ENCODE measurements around the gene EFTUD2. TPM values are rescaled to one million over a fixed set of nuclear protein-coding genes. Genes with fewer than 3 reads are reported as not detected.
A peak's percentile ranks its signal among the peaks of the same experiment; 100 is the strongest.

The EFTUD2 gene
- polyA plus RNA-seq, 1 experiment = 121 TPM

- DNase-seq (ENCODE audit: low read depth) = no peak
- ChIA-PET POLR2A (no interaction called here), CTCF (interaction anchor here (0.8 to 5.8 kb wide), 8 partner anchors 8 to 303 kb away, joined by 3 to 34 read pairs (median 4); partner anchors contain the start of gene ACBD4)
- no peaks in the 10 kb centered on the region for H3K27me3 ChIP-seq (ENCODE audit: control insufficient read depth, insufficient read depth, low read length)
- no peaks in the 10 kb centered on the region for H3K36me3 ChIP-seq (ENCODE audit: control insufficient read depth, insufficient read depth, low read length)
- H3K4me3 ChIP-seq (ENCODE audit: low read depth, low read length) = no peak overlapping the region
- TF ChIP-seq, protein P1, sequence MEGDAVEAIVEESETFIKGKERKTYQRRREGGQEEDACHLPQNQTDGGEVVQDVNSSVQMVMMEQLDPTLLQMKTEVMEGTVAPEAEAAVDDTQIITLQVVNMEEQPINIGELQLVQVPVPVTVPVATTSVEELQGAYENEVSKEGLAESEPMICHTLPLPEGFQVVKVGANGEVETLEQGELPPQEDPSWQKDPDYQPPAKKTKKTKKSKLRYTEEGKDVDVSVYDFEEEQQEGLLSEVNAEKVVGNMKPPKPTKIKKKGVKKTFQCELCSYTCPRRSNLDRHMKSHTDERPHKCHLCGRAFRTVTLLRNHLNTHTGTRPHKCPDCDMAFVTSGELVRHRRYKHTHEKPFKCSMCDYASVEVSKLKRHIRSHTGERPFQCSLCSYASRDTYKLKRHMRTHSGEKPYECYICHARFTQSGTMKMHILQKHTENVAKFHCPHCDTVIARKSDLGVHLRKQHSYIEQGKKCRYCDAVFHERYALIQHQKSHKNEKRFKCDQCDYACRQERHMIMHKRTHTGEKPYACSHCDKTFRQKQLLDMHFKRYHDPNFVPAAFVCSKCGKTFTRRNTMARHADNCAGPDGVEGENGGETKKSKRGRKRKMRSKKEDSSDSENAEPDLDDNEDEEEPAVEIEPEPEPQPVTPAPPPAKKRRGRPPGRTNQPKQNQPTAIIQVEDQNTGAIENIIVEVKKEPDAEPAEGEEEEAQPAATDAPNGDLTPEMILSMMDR (IDR thresholded peaks at IDR 0.05; ENCODE audit: insufficient read depth, low read depth, low read length) = 0 out of 2 replicates have a peak, but pooled peaks have one; percentile 27
Measured at GRCh38 chr17:44832805-44833204, 66.4 kb downstream of the EFTUD2 start.

GRCh38 chr17:44831371-44831770, 67.9 kb downstream of the EFTUD2 start:
- ChIA-PET CTCF (interaction anchor here (0.9 to 5.8 kb wide), 11 partner anchors 10 to 57 kb away, joined by 3 to 34 read pairs (median 4); partner anchors contain the start of gene HIGD1B), POLR2A (no interaction called here)
- no peak overlapping the region for H3K4me3 ChIP-seq (ENCODE audit: low read depth, low read length)
- no peaks in the 10 kb centered on the region for H3K36me3 ChIP-seq (ENCODE audit: control insufficient read depth, insufficient read depth, low read length)
- no peak for DNase-seq (ENCODE audit: low read depth)
- TF ChIP-seq, protein P1 (IDR thresholded peaks at IDR 0.05; ENCODE audit: insufficient read depth, low read depth, low read length) = no peak
- no peaks in the 10 kb centered on the region for H3K27me3 ChIP-seq (ENCODE audit: control insufficient read depth, insufficient read depth, low read length)

DNA sequence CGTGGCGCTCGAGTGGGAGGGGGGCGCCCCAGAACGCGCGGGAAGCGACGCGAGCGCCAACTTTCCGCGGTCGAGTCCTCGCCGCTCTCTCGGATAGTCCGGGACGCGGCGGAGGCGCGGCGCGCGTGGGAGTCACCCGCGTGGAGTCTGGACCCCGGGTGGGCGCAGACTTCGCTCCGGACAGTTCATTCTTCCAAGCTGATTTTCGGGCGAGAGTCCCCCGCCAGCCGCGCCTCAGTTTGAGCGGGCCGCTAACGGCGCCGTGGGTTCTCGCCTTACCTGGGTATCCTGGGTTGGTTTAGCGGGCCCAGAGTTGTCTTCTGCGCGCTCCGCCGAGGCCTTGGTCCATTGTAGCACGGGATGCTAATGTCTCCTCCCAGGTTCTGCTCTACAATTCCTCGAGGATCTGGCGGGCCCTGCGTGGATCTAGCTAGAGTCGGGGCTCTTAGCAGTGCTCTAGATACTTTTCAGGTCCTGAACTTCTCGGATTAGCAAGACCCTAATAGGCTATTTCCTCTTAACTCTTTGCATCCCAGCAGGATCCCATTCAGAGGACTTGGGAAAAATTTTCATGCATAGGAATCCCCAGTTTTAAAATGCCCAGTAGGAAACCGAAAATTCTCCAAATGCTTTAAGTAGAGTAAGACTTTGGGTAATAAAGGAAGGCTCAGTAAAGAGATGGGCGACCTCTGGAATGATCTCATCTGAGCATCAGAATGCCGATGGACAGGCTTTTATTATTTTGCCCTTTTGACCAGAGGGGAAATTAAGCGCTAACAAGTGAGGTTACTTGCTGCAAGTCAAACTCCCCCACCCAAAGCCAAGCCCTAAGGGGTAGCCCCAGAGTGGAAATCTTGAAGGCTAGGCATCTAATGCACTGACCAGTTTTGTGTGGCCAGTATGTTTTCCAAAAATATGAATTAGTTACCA, 68.6 kb downstream of the EFTUD2 start:
- Histone ChIP-seq H3K4me3 (ENCODE audit: low read depth, low read length) (peak overlapping the region; percentile 83), H3K27me3 (ENCODE audit: control insufficient read depth, insufficient read depth, low read length) (no peaks in the 10 kb centered on the region), H3K36me3 (ENCODE audit: control insufficient read depth, insufficient read depth, low read length) (no peaks in the 10 kb centered on the region)
- ChIA-PET POLR2A (no interaction called here), CTCF (interaction anchor here (0.9 to 5.8 kb wide), 8 partner anchors 14 to 56 kb away, joined by 3 to 34 read pairs (median 4); partner anchors contain the start of gene HIGD1B)
- TF ChIP-seq, protein P1 (IDR thresholded peaks at IDR 0.05; ENCODE audit: insufficient read depth, low read depth, low read length) = no peak
- DNase-seq (ENCODE audit: low read depth) = no peak

GRCh38 chr17:44829523-44830358, 69.5 kb downstream of the EFTUD2 start, which contains the start of gene GJC1:
GJC1 (minus strand) TSS chr17:44830287; CDS start chr17:44805817, 24,470 bp downstream.
- ChIA-PET CTCF (interaction anchor here (0.6 to 5.8 kb wide), 5 partner anchors 15 to 51 kb away, joined by 3 to 34 read pairs (median 6); no protein-coding TSS in a partner anchor), POLR2A (interaction anchor here (0.7 kb wide), 1 partner anchor 45 kb away, joined by 6 read pairs; no protein-coding TSS in a partner anchor)
- no peak for DNase-seq (ENCODE audit: low read depth)
- H3K27me3 ChIP-seq (ENCODE audit: control insufficient read depth, insufficient read depth, low read length) = no peaks in the 10 kb centered on the region
- TF ChIP-seq, protein P1 (IDR thresholded peaks at IDR 0.05; ENCODE audit: insufficient read depth, low read depth, low read length) = no peak
- no peaks in the 10 kb centered on the region for H3K36me3 ChIP-seq (ENCODE audit: control insufficient read depth, insufficient read depth, low read length)
- H3K4me3 ChIP-seq (ENCODE audit: low read depth, low read length) = peak within 1 kb of the TSS; percentile 83

Data from BJ (cell line).